SK-N-MC (cell line): ENCODE results near the gene IL15.

Experiments
- EZH2 ChIP-seq: fragments of 200-600 bp; sonication (generic); IDR thresholded peaks from one replicate; pipeline ENCODE4 v1.6.1; 2017; ENCODE audit warnings: antibody characterized with exemption
- FOXP2 ChIP-seq: optimal IDR thresholded peaks from 2 replicates; pipeline ENCODE3; 2011; ENCODE audit warnings: mild to moderate bottlenecking, moderate library complexity; ENCODE audit not compliant: insufficient read depth; ENCODE audit errors: extremely low read length, control extremely low read depth
- POLR2AphosphoS5 ChIP-seq: IDR thresholded peaks from 2 replicates; pipeline ENCODE4 v1.6.1; 2012; ENCODE audit warnings: mild to moderate bottlenecking, low read depth, low read length, borderline replicate concordance

DNA sequence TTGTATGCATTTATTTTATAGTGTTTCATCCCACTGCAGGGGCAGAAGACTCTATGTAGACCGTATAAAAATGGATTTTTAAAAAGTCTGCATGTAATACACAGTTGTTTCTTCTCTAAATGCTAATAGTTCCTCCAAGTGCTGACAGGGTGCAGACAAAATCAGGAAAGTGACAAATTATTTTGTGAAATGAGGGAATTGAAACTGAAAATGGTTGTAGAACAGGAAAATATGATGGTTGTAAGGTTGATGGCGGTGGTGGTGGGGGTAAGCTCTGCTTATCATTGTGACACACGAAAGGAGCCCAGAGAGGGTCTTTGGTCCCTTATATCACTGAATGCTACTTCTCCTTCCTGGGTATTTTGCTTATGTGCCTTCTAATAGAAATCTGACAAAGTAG, 4.3 kb downstream of the IL15 start:
- no peak for TF ChIP-seq EZH2
- TF ChIP-seq POLR2AphosphoS5 = no peak
- TF ChIP-seq FOXP2 = no peak
